SH-SY5Y (cell line): Measurements from ENCODE around the gene AMELX.

Source experiments
- GATA2 ChIP-seq: IDR thresholded peaks from 2 replicates; pipeline ENCODE4 v1.6.1; 2011; ENCODE audit warnings: mild to moderate bottlenecking, low read depth, low read length
- GATA3 ChIP-seq: IDR thresholded peaks from 2 replicates; pipeline ENCODE4 v1.6.1; 2011; ENCODE audit warnings: low read depth, mild to moderate bottlenecking, low read length, moderate library complexity

The AMELX gene

GRCh38 chrX:11334165-11334564 lies 41.0 kb downstream of the AMELX start:
- TF ChIP-seq GATA3 (no peak), GATA2 (no peak)

GRCh38 chrX:11336201-11336600 lies 43.0 kb downstream of the AMELX start:
- TF ChIP-seq GATA3 (no peak), GATA2 (no peak)

GRCh38 chrX:11337292-11338009 lies 44.2 kb downstream of the AMELX start:
- no peak for TF ChIP-seq GATA3
- TF ChIP-seq GATA2: no peak

GRCh38 chrX:11341274-11342201 lies 48.3 kb downstream of the AMELX start:
- no peak for TF ChIP-seq GATA3
- TF ChIP-seq GATA2: no peak

- TF ChIP-seq GATA3: no peak
- no peak for TF ChIP-seq GATA2
Measured at GRCh38 chrX:11342673-11343072, 49.5 kb downstream of the AMELX start.

GRCh38 chrX:11346121-11346682 lies 53.0 kb downstream of the AMELX start:
- no peak for TF ChIP-seq GATA3
- no peak for TF ChIP-seq GATA2

GRCh38 chrX:11347300-11347699 lies 54.1 kb downstream of the AMELX start:
- TF ChIP-seq GATA3 (no peak), GATA2 (no peak)

- TF ChIP-seq GATA3: no peak
- TF ChIP-seq GATA2: no peak
Measured at GRCh38 chrX:11349020-11349419, 55.8 kb downstream of the AMELX start.

GRCh38 chrX:11349661-11350337 lies 56.6 kb downstream of the AMELX start:
- TF ChIP-seq GATA2 (no peak), GATA3 (no peak)
